NCI-H460 (cell line): ENCODE measurements around the gene MICU1. TPM values are rescaled to one million over a fixed set of nuclear protein-coding genes. Genes with fewer than 3 reads are reported as not detected.
"Not testable (repeated sequence)": the region's sequence is repeated elsewhere in the genome, so short reads cannot be mapped to it uniquely, and the experiment has no call there.

Experiments
- DNase-seq: peaks from one replicate; pipeline ENCODE4 v3.0.0-alpha.2; 2016; ENCODE audit warnings: low read depth; ENCODE audit errors: extremely low read depth
- total RNA-seq: library from RNA; depleted of rRNA; stranded (reverse); fragments of >200 nt; shearing (Covaris generic); gene quantifications from 2 replicates; pipeline ENCODE4 v1.2.3, GENCODE V29; 2014

Gene MICU1
- total RNA-seq, 1 experiment from 2014 or later = 49.9 TPM

GRCh38 chr10:72407471-72407870 is 218.4 kb downstream of the MICU1 start:
- no peak for DNase-seq

- not testable (repeated sequence) for DNase-seq
Observed at GRCh38 chr10:72395581-72395980, 230.3 kb downstream of the MICU1 start.

DNA sequence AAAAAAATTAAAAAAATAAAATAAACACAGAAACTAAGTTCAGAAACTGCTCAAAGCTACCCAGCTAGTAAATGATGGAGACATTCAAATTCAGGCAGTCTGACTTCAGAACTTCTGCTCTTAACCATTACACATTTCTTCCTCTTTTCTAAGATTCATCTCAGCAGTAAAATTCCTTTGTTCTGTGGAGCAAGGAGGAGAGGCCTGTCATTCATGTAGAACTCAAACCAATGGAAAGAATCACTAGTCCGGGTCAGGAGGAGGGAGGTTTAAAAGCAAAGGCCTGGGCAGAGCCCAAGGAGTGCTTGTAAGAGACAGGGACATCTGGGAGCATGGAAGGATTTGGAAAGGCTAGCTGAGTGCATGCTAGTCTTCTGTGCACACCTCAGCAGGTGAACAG is 233.3 kb downstream of the MICU1 start:
- no peak for DNase-seq

GRCh38 chr10:72390764-72391163 is 235.1 kb downstream of the MICU1 start:
- no peak for DNase-seq

DNA sequence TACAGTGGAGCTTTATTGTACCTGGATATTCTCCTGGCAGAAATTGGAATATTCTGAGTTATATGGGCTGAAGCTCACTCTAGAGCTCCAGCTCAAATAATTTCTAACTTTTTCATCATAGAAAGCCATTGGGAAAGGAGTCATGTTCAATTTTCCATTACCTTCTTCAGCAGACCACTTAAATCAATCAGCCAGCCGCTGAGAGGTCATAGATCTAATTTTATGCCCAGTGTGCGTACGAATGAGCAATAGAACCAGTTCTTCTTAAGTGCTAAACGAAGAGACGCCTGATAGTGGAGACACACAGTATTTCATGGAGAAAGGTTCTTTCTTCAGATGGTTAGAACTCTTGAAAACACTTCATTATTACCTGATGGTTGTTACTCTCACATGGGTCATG is 236.2 kb downstream of the MICU1 start:
- no peak for DNase-seq

DNA sequence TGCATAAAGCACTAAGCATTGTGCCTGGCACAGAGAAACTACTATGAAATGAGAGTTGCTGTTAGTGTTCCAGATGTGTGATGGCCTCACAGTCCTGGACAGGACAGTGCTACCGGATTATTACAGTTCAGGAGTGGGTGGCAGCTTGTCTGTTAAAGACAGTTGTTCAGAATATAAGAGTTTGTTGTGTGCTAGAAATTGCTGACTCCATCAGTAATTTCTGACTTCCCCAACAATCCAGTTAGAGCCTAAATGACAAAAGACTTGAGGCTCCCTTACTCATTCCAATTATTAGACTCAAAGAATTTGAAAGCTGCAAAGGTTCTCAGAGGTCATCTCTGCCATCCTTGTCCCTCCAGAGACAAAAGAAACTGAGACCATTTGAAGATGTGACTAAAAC is 236.9 kb downstream of the MICU1 start:
- DNase-seq = no peak

DNA sequence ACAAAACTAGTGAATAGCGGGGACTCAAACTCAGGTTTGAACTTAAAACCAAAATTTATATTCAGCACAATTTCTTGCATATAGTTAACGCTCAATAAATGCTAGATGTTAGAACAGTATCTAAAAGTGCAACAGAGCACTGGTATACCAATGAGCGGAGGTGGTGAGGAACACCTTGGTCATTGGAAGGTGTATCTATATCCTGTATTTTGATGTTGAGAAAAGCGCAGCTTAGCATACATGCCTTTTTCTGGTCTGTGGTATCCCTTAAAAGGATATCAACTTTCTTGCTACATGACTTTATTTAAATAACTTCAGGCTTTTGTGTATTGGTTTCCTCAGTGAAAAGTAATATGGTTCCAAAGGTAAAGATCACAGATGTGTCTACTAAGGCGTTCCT is 237.8 kb downstream of the MICU1 start:
- no peak for DNase-seq

DNA sequence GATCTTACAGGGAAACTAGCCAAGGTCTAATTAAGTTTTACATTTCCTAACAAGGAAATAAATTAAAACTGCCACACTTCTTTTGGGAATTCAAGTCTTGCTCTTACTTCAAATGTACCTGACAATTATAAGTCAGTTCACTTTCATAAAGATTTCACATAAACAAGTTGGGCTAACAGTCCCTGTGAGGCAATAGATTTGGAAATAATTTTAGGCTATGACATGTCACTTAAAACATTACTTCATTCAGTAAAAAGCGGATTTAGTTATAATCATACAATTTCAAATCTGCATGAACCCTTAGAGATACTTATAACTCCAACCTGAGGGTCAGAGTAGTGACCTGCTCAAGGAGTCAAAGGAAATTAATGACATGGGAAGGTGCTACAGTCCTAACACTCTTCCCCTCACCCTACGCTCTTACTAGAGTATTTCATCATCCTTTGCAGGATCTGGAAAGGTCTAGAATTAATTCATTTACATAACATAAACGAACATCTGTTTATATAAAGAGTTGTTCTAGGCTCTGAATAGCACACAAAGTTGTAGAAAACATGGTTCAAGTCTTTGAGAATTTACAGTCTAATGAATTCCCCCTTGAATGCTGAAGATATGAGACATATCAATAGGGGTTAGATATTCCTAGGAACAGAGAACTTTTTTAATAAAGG is 238.8 kb downstream of the MICU1 start:
- peak; percentile 36 for DNase-seq

GRCh38 chr10:72385724-72386123 is 240.2 kb downstream of the MICU1 start:
- no peak for DNase-seq

- not testable (repeated sequence) for DNase-seq
Observed at GRCh38 chr10:72384982-72385381, 240.9 kb downstream of the MICU1 start.

DNA sequence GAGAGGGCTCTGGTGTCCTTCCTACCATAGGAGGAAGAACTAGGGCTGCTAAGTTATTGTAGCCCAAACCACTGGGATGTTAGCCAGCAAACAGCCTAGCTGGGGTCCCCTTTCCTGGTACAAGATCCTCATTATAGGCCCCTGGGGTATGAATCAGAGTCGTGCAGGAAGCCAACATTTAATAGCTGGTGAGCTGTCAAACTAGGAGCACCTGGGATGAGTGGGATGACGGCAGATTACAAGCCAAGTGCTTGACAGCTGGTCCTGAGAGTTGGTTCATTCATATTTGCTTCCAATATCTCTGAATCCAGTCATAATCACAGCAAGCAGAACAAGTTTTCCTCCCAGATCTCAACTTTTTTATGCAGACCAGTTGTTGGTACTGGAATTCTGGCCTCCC is 246.1 kb downstream of the MICU1 start:
- no peak for DNase-seq

GRCh38 chr10:72379062-72379461 is 246.8 kb downstream of the MICU1 start:
- no peak for DNase-seq

- DNase-seq = no peak
Observed at GRCh38 chr10:72375585-72375984, 250.3 kb downstream of the MICU1 start.

- DNase-seq = no peak
Observed at GRCh38 chr10:72375173-72375572, 250.7 kb downstream of the MICU1 start.

DNA sequence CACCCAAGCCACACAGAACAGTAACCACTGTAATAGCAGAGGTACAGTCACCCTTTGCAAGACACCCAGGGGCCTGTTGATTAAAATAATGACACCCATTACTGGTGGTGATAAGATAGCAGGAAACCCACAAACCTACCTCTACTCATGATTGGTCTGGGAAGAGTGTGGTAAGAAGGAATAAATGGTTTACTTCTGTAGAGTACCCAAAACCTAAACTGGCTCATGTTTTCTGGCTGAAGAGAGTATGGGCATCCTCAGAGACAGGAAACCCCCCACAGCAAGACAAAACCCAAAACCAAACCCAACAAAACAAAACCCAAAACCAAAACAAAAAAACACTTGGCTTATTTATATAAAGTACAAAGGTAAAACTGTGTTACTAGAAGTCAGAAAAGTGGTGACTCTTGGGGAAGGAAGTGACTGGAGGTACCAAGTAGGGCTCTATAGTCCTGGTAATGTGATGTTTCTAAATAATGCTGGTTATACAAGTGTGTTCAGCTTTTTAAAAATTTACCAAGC is 255.6 kb downstream of the MICU1 start:
- no peak for DNase-seq

- no peak for DNase-seq
Observed at GRCh38 chr10:72367301-72367960, 258.4 kb downstream of the MICU1 start.

- no peak for DNase-seq
Observed at GRCh38 chr10:72365106-72365895, 260.6 kb downstream of the MICU1 start.

DNA sequence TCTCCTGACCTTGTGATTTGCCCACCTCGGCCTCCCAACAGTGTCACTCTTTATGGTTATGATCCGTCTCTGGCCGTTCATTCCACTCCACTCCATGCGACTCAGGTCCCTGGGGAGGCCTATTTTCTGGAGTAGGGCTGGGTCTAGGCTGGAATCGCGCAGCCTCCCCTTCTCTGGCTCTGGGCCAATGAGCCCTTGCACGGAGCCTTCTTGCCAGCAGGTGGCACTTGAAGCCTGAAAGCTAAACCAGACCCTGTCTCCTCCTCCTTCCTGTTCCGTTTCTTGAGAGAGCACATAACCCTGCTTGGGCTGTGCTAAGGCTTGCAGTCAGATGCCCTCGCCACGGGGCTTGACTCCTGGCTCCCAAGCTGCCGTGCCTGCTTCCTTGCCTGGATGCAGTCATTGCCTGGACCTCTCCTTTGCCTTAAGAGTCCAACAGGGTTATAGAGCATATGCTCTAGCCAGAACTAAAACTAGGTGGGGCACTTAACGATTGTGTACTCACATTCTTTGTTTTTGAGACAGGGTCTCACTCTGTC is 261.6 kb downstream of the MICU1 start:
- peak; percentile 94 for DNase-seq

- no peak for DNase-seq
Observed at GRCh38 chr10:72356987-72357386, 268.9 kb downstream of the MICU1 start.

DNA sequence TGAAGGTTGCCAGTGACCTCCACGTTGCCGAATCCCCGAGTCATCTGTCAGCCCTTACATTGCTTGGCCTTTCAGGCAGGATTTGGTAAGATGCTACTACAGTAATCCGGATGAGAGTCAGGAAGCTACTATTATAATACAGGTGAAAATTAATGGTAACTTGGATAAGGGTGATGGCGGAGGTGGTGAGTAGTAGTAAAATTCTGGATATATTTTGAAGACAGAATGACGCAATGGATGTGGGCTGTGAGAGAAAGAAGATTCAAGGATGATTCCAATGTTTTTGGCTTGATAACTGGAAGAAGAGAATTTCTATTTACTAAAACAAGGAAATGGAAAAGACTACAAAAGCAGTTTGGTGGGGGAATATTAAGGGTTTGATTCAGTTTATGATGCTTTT is 269.8 kb downstream of the MICU1 start:
- no peak for DNase-seq

GRCh38 chr10:72355214-72355555 is 270.7 kb downstream of the MICU1 start:
- DNase-seq = no peak
